MM.1S (cell line): ENCODE results near the gene BICC1.

Experiments
- CTCF ChIP-seq: fragments of 300-600 bp; sonication (generic); IDR thresholded peaks from 2 replicates; pipeline ENCODE4 v1.5.1; 2016; ENCODE audit warnings: antibody characterized with exemption, low read length, mixed read lengths
- EZH2 ChIP-seq: fragments of 300-600 bp; sonication (generic); optimal IDR thresholded peaks from 2 replicates; pipeline ENCODE3; 2017; ENCODE audit warnings: low read depth, mild to moderate bottlenecking, antibody characterized with exemption, low read length, mixed read lengths
- EZH2phosphoT487 ChIP-seq: fragments of 300-600 bp; sonication (generic); IDR thresholded peaks from 2 replicates; pipeline ENCODE4 v1.6.1; 2018; ENCODE audit warnings: antibody characterized with exemption, low read length

- peak; percentile 78 for TF ChIP-seq CTCF
- TF ChIP-seq EZH2phosphoT487: no peak
- no peak for TF ChIP-seq EZH2
Measured at GRCh38 chr10:58531084-58531695, 18.5 kb downstream of the BICC1 start.
